CD4-positive, alpha-beta memory T cell (primary cell): ENCODE results near the gene RAD51C. TPM values are rescaled to one million over a fixed set of nuclear protein-coding genes. Genes with fewer than 3 reads are reported as not detected.

Source experiments
- CTCF ChIA-PET: fragments of 350-600 bp; sonication (Branson Sonifier 250); formaldehyde crosslinking; loops from one replicate; lab custom pipeline; 2021; ENCODE audit warnings: inconsistent platforms; ENCODE audit not compliant: partially characterized antibody; lab: Charles Lee
- POLR2A ChIA-PET: fragments of 350-600 bp; sonication (Branson Sonifier 250); formaldehyde crosslinking; loops from one replicate; lab custom pipeline; 2021; ENCODE audit not compliant: partially characterized antibody; lab: Charles Lee
- DNase-seq, 5 donors: peaks; one replicate each; pipeline versions ENCODE4 v3.0.0 to v3.0.0-alpha.2; 2020 to 2022; ENCODE audit warnings: mixed read lengths in 1 of 5
- H3K27ac ChIP-seq: one replicate; pipeline ENCODE4 v1.7.0; 2013; ENCODE audit warnings: low read depth, low read length
- H3K27me3 ChIP-seq: 2 replicates; pipeline ENCODE4 v1.7.0; 2013; ENCODE audit warnings: mild to moderate bottlenecking, low read length, moderate library complexity; ENCODE audit not compliant: insufficient read depth
- H3K36me3 ChIP-seq: 2 replicates; pipeline ENCODE4 v1.7.0; 2013; ENCODE audit warnings: mild to moderate bottlenecking, low read length, moderate library complexity; ENCODE audit not compliant: insufficient read depth
- H3K4me1 ChIP-seq: 2 replicates; pipeline ENCODE4 v1.7.0; 2013; ENCODE audit warnings: mild to moderate bottlenecking, low read length, moderate library complexity; ENCODE audit not compliant: insufficient read depth
- H3K4me3 ChIP-seq, 2 donors: one replicate each; pipeline ENCODE4 v1.7.0; 2013; ENCODE audit warnings: low read length in 2 of 2, mild to moderate bottlenecking in 1 of 2
- H3K9me3 ChIP-seq, 2 donors: one replicate each; pipeline ENCODE4 v1.7.0; 2013; ENCODE audit warnings: low read length in 2 of 2, control low read depth in 1 of 2; ENCODE audit not compliant: control insufficient read depth in 1 of 2
- H3K27ac Mint-ChIP-seq, 7 donors: one replicate each; pipeline ENCODE4 v1.8.0; 2020 to 2021; ENCODE audit warnings: mixed read lengths in 7 of 7, mild to moderate bottlenecking in 6 of 7, inconsistent platforms in 3 of 7, moderate library complexity in 3 of 7
- H3K27me3 Mint-ChIP-seq, 2 donors: one replicate each; pipeline ENCODE4 v1.8.0; 2020 to 2021; ENCODE audit warnings: mixed read lengths in 2 of 2
- H3K36me3 Mint-ChIP-seq, 2 donors: one replicate each; pipeline ENCODE4 v1.8.0; 2020 to 2021; ENCODE audit warnings: mixed read lengths in 2 of 2, inconsistent platforms in 1 of 2, mild to moderate bottlenecking in 1 of 2
- H3K4me1 Mint-ChIP-seq, 4 donors: one replicate each; pipeline ENCODE4 v1.8.0; 2020 to 2021; ENCODE audit warnings: mixed read lengths in 4 of 4, mild to moderate bottlenecking in 1 of 4
- H3K4me3 Mint-ChIP-seq, 8 donors: one replicate each; pipeline ENCODE4 v1.8.0; 2020 to 2021; ENCODE audit warnings: mixed read lengths in 8 of 8, mild to moderate bottlenecking in 7 of 8, moderate library complexity in 6 of 8, inconsistent platforms in 3 of 8
- H3K9me3 Mint-ChIP-seq, 8 donors: one replicate each; pipeline ENCODE4 v1.8.0; 2020 to 2021; ENCODE audit warnings: mixed read lengths in 8 of 8, mild to moderate bottlenecking in 5 of 8, inconsistent platforms in 3 of 8, moderate library complexity in 1 of 8
- intact Hi-C: fragments of 100-400 bp; cut with micrococcal nuclease; formaldehyde crosslinking; loops from one replicate; pipeline ENCODE4 v1.15.1; 2023
- polyA plus RNA-seq, 2 donors: library from polyadenylated mRNA; unstranded; fragments of 300-500 nt; fragmentation: Illumina TruSeq; gene quantifications; one replicate each; pipeline ENCODE4 v1.2.3, GENCODE V29; 2021
- total RNA-seq, 2 experiments: library from RNA; stranded (reverse); gene quantifications; one replicate each; pipeline ENCODE4 v1.2.3, GENCODE V29; 2021

The RAD51C gene
- total and polyA plus RNA-seq, 4 experiments from 2014 or later: 25.8 to 74.2 (median 36.9) TPM

- Histone ChIP-seq H3K27ac (no peak within 1 kb of the TSS), H3K9me3 (no peaks in the 10 kb centered on the region), H3K4me3 (peak within 1 kb of the TSS in 1 of 2 donors; percentile 63), H3K27me3 (peaks cover 18% of the 10 kb centered on the region), H3K36me3 (no peaks in the 10 kb centered on the region), H3K4me1 (peaks cover 13% of the 10 kb centered on the region)
- peaks cover 31 to 37% of the 10 kb centered on the region in 2 donors for H3K27me3 Mint-ChIP-seq
- H3K9me3 Mint-ChIP-seq: peaks cover 0 to 3% (median 0%) of the 10 kb centered on the region in 8 donors
- H3K4me1 Mint-ChIP-seq: peaks cover 7 to 17% (median 13%) of the 10 kb centered on the region in 4 donors
- H3K36me3 Mint-ChIP-seq: no peaks in the 10 kb centered on the region
- peak within 1 kb of the TSS in 2 of 7 donors; percentile 76 to 85 for H3K27ac Mint-ChIP-seq
- CTCF ChIA-PET: no interaction called here
- intact Hi-C loops: no loop called here
- peak within 1 kb of the TSS; percentile 81 to 96 (median 94) for H3K4me3 Mint-ChIP-seq
- DNase-seq: peak; percentile 25 to 42 (median 36)
- POLR2A ChIA-PET: interaction anchor here (2.0 kb wide), 1 partner anchor 124 kb away, joined by 6 read pairs; no protein-coding TSS in a partner anchor
Measured at GRCh38 chr17:58755577-58756245, 63.3 kb downstream of the RAD51C start, which contains the start of gene PPM1E. Gene PPM1E (plus strand): TSS chr17:58755854.

DNA sequence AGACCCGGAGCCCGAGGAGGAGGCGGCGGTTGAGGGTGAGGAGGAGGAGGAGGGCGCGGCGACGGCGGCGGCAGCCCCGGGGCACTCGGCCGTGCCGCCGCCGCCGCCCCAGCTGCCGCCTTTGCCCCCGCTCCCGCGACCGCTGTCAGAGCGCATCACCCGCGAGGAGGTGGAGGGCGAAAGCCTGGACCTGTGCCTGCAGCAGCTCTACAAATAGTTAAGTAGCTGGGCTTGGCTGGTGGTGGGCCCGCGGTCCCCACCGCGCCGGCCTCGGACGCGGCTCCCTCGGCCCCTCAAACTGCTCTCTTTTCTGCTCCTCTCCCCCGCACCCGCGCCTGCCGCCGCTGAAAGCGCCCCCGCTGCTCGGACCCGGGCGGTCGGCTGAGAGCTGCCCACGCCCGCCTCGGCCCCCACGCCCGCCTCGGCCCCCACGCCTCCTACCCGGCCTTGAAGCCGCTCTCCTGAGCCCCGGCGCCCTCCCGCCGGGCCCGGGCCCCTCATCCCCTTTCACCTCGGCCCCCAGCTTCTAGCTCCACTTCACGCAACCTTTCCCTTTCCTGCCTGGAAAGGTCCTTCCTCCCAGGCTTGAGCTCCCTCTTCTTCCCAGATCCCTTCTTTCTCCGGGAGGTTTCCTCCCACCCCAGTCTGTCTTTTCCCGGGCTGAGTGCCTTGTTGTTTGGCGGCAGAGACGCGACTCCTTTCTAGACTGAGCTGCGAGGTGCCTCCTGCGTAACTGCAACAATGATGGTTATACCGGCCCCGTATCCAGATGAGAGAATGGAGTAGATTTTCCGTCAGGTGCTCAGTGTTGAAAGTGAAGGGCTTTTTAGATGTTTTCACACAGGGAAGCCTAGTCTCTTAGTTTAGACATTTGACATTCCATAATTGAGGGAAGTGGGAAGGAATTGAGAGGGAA lies 64.1 kb downstream of the RAD51C start:
- no peaks in the 10 kb centered on the region for H3K36me3 Mint-ChIP-seq
- peaks cover 35 to 43% of the 10 kb centered on the region in 2 donors for H3K27me3 Mint-ChIP-seq
- H3K9me3 Mint-ChIP-seq: peaks cover 0 to 3% (median 0%) of the 10 kb centered on the region in 8 donors
- POLR2A ChIA-PET: interaction anchor here (2.0 kb wide), 1 partner anchor 125 kb away, joined by 6 read pairs; no protein-coding TSS in a partner anchor
- DNase-seq: peak in 2 of 5 donors; percentile 2 to 4
- peaks cover 18% of the 10 kb centered on the region for H3K27me3 ChIP-seq
- peak overlapping the region in 3 of 7 donors; percentile 58 to 85 (median 76) for H3K27ac Mint-ChIP-seq
- peak overlapping the region in 1 of 2 donors; percentile 63 for H3K4me3 ChIP-seq
- H3K4me3 Mint-ChIP-seq: peak overlapping the region; percentile 81 to 96 (median 94)
- H3K27ac ChIP-seq: no peak overlapping the region
- H3K36me3 ChIP-seq: no peaks in the 10 kb centered on the region
- intact Hi-C loops: no loop called here
- CTCF ChIA-PET: interaction anchor here (1.0 kb wide), 1 partner anchor 18 kb away, joined by 3 read pairs; no protein-coding TSS in a partner anchor
- peaks cover 7 to 17% (median 13%) of the 10 kb centered on the region in 4 donors for H3K4me1 Mint-ChIP-seq
- peaks cover 13% of the 10 kb centered on the region for H3K4me1 ChIP-seq
- no peaks in the 10 kb centered on the region for H3K9me3 ChIP-seq

DNA sequence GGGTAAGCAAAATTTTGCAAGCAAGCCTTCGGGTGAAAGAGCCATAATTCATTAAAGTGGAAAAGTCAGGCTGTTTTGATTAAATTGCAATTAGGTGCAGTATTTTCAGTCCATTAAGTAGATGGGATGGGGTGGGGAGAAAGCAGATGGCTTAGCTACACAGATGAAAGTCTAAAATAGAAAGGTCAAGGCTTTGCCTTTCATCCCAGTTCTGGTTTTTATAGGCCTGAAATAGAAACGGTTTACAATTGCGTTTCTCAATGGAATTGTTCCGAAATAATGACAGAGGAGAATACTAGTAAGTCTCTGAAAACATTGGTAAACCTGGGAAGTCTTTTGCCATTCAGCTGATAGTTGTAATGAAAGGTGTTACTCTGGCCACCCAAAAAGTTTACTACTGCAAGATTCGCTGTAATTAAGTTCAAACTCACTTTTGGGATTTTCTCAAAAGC lies 64.8 kb downstream of the RAD51C start:
- peak overlapping the region; percentile 81 to 96 (median 94) for H3K4me3 Mint-ChIP-seq
- intact Hi-C loops: no loop called here
- Histone ChIP-seq H3K4me3 (no peak overlapping the region), H3K4me1 (peaks cover 13% of the 10 kb centered on the region), H3K27ac (no peak overlapping the region), H3K9me3 (no peaks in the 10 kb centered on the region), H3K36me3 (no peaks in the 10 kb centered on the region), H3K27me3 (peaks cover 22% of the 10 kb centered on the region)
- no peaks in the 10 kb centered on the region for H3K36me3 Mint-ChIP-seq
- CTCF ChIA-PET: interaction anchor here (1.0 kb wide), 2 partner anchors 8 to 19 kb away, joined by 3 read pairs; no protein-coding TSS in a partner anchor
- H3K4me1 Mint-ChIP-seq: peaks cover 7 to 17% (median 13%) of the 10 kb centered on the region in 4 donors
- no peak for DNase-seq
- peaks cover 0 to 3% (median 0%) of the 10 kb centered on the region in 8 donors for H3K9me3 Mint-ChIP-seq
- peak overlapping the region in 1 of 7 donors; percentile 58 for H3K27ac Mint-ChIP-seq
- H3K27me3 Mint-ChIP-seq: peaks cover 38 to 47% of the 10 kb centered on the region in 2 donors
- POLR2A ChIA-PET: no interaction called here

DNA sequence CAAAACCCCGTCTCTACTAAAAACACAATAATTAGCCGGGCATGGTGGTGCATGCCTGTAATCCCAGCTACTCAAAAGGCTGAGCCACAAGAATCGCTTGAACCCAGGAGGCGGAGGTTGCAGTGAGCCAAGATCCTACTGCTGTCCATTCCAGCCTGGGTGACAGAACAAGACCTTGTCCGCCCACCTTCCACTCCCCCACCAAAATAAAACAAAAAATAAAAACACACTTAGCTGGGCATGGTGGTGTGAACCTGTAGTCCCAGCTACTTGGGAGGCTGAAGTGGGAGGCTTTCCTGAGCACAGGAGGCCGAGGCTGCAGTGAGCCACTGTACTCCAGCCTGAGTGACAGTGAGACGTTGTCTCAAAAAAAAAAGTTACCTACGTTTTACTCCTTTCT lies 66.5 kb downstream of the RAD51C start:
- DNase-seq: no peak

DNA sequence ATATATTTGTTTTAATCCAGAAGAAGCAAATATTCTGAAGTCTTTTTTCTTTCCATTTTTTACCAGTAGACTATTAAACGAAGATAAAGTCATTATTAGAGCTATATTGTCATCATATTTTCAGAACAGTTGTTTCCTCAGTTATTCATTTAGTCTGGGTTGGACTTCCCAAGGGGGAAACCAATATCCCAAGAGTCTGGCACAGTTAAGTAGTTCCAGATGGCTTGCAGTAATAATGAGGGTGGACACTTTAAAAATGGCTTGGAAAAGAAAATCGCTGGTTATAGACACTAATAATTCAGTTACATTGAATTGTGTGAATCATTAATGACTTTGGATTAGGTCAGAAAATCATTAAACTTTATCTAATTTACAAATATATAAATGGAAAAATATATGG lies 67.1 kb downstream of the RAD51C start:
- Mint-ChIP-seq H3K27ac (no peak overlapping the region), H3K9me3 (peaks cover 0 to 3% (median 0%) of the 10 kb centered on the region in 8 donors), H3K27me3 (peaks cover 39 to 41% of the 10 kb centered on the region in 2 donors), H3K36me3 (no peaks in the 10 kb centered on the region), H3K4me1 (peaks cover 7 to 17% (median 13%) of the 10 kb centered on the region in 4 donors), H3K4me3 (no peak overlapping the region)
- Histone ChIP-seq H3K36me3 (no peaks in the 10 kb centered on the region), H3K4me1 (peaks cover 13% of the 10 kb centered on the region), H3K9me3 (no peaks in the 10 kb centered on the region), H3K27me3 (peaks cover 22% of the 10 kb centered on the region), H3K27ac (no peak overlapping the region), H3K4me3 (no peak overlapping the region)
- CTCF ChIA-PET: interaction anchor here (0.5 kb wide), 1 partner anchor 1939 kb away, joined by 6 read pairs; no protein-coding TSS in a partner anchor
- DNase-seq: no peak
- intact Hi-C loops: no loop called here
- POLR2A ChIA-PET: no interaction called here

More for the DNA sequence above, 66.5 kb downstream of the RAD51C start:
- H3K4me3 Mint-ChIP-seq: peak overlapping the region in 1 of 8 donors; percentile 11
- H3K4me3 ChIP-seq: no peak overlapping the region
- ChIA-PET POLR2A (no interaction called here), CTCF (interaction anchor here (0.5 kb wide), 1 partner anchor 1938 kb away, joined by 6 read pairs; no protein-coding TSS in a partner anchor)
- H3K36me3 Mint-ChIP-seq: no peaks in the 10 kb centered on the region
- H3K4me1 Mint-ChIP-seq: peaks cover 7 to 17% (median 13%) of the 10 kb centered on the region in 4 donors
- H3K36me3 ChIP-seq: no peaks in the 10 kb centered on the region
- H3K9me3 Mint-ChIP-seq: peaks cover 0 to 3% (median 0%) of the 10 kb centered on the region in 8 donors
- H3K27me3 Mint-ChIP-seq: peaks cover 39 to 41% of the 10 kb centered on the region in 2 donors
- H3K27ac ChIP-seq: no peak overlapping the region
- H3K27ac Mint-ChIP-seq: no peak overlapping the region
- H3K27me3 ChIP-seq: peaks cover 22% of the 10 kb centered on the region
- peaks cover 13% of the 10 kb centered on the region for H3K4me1 ChIP-seq
- intact Hi-C loops: no loop called here
- H3K9me3 ChIP-seq: no peaks in the 10 kb centered on the region

DNA sequence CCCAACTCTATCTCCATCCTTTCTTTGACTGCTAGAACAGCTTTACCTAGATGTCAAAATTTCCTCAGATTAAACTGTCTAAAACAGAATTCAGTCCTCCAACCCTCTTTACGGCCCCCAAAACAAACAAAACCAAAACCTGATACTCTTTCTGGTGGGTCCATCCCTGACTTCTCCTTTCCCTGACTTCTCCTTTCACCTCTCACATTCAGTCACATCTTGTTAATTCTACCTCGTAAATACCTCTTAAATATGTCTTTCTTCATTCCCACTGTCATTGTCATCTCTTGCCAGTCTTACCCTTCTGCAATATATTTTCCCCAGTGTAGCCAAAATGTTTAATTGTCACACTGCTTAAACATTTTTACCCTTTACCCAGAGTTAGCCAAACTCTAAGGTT lies 67.8 kb downstream of the RAD51C start:
- POLR2A ChIA-PET: no interaction called here
- H3K36me3 Mint-ChIP-seq: no peaks in the 10 kb centered on the region
- intact Hi-C loops: no loop called here

More for the DNA sequence above, 67.8 kb downstream of the RAD51C start:
- Mint-ChIP-seq H3K27ac (no peak overlapping the region), H3K27me3 (peaks cover 34 to 36% of the 10 kb centered on the region in 2 donors), H3K9me3 (peaks cover 0 to 3% (median 0%) of the 10 kb centered on the region in 8 donors), H3K4me1 (peaks cover 6 to 12% (median 9%) of the 10 kb centered on the region in 4 donors), H3K4me3 (no peak overlapping the region)
- no peaks in the 10 kb centered on the region for H3K36me3 ChIP-seq
- H3K4me3 ChIP-seq: no peak overlapping the region
- H3K9me3 ChIP-seq: no peaks in the 10 kb centered on the region
- CTCF ChIA-PET: no interaction called here
- H3K4me1 ChIP-seq: peaks cover 12% of the 10 kb centered on the region
- H3K27me3 ChIP-seq: peaks cover 22% of the 10 kb centered on the region
- no peak for DNase-seq
- no peak overlapping the region for H3K27ac ChIP-seq
